Astrocyte (in vitro differentiated cells and primary cell): ENCODE data around the gene JOSD2.

ENCODE experiments used
- CTCF ChIP-seq: IDR thresholded peaks from 2 replicates; pipeline ENCODE4 v1.5.1; 2011; ENCODE audit warnings: low read depth, mild to moderate bottlenecking, inconsistent platforms, low read length, moderate library complexity; ENCODE audit not compliant: insufficient read depth
- EZH2 ChIP-seq: IDR thresholded peaks from 2 replicates; pipeline ENCODE4 v1.6.1; 2012; ENCODE audit warnings: mild to moderate bottlenecking, low read length, inconsistent platforms; ENCODE audit not compliant: insufficient read depth

GRCh38 chr19:50490411-50490811 lies 20.6 kb downstream of the JOSD2 start:
- TF ChIP-seq CTCF (no peak), EZH2 (no peak)
